Hindlimb muscle (tissue), 1 donor: ENCODE results near the gene EXT2. TPM values are rescaled to one million over a fixed set of nuclear protein-coding genes. Genes with fewer than 3 reads are reported as not detected.

Experiments used
- DNase-seq: peaks from one replicate; pipeline ENCODE4 v3.0.0-alpha.2; 2013
- polyA plus RNA-seq: library from polyadenylated mRNA; unstranded; fragments of 120-200 nt; gene quantifications from one replicate; pipeline ENCODE4 v1.2.1, GENCODE V29; 2013; ENCODE audit not compliant: insufficient read length

The EXT2 gene
- polyA plus RNA-seq, 1 donor, result 50.3 TPM

GRCh38 chr11:44207292-44207691, 111.8 kb downstream of the EXT2 start:
- no peak for DNase-seq

DNA sequence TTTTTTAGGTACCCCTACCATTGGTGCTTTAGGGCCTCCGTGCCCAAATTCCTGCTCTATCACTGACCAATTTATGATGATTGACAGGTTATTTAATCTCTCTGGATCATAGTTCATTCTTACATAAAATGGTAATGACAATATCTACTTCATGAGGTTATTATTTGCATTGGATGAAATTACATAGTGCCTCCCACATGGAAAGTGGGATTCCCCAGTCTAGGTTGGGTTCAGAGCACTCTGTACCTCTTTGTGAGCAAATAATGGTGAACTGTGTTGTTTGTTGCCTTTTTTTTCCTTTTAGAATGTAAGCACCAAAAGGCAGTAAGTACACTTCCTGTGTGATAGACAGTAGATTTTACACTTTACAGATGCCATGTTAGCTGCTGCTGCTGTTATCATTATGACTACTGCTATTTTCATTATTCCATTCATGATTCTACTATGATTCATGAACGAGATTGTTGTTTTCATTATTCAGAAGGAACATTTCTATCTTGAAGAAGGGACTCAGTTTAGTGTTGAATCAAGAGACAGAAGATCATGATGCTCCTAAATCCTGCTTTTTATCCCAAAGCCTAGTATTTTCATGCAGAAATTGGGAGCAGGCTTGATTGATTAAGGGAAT, 113.6 kb downstream of the EXT2 start:
- DNase-seq, result no peak

- no peak for DNase-seq
These were observed 116.7 kb downstream of the EXT2 start for GRCh38 chr11:44212128-44212527.

DNA sequence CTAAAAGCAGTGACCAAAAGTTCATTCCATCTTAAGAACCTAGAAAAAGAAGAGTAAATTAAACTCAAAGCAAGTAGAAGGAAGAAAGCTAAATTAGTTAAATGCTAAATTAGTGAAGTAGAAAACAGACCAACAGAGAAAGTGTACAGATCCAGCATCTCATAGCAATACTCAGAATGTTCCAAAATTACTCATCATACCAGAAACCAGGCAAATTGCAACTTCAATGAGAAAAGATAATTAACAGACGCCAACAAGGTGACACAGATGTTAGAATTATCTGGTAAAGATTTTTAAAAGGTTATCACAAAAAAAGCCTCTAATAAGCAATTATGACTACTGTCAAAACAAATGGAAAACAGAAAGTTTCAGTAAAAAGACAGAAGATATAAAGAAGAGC, 117.7 kb downstream of the EXT2 start:
- DNase-seq, result no peak

DNA sequence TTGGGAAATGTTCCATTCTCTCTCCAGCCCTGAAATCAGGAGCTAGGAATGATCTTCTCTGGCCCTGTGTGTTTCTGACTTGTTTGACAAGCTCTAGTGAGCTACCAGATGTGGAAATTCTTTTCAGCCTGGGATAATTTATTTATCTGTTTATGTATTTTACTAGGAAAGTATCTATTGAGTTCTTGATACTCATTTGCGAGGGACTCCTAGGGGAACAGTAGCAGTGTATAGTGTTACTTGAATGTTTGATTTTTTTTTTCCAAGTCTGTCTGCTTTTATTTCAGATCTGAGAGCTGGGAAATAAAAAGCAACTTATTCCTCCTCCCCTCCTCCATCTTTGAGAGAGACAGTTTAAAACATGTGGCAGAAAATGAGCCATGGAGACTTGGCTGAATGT, 122.0 kb downstream of the EXT2 start:
- no peak for DNase-seq

GRCh38 chr11:44219830-44220796, 124.6 kb downstream of the EXT2 start:
- DNase-seq, result no peak

DNA sequence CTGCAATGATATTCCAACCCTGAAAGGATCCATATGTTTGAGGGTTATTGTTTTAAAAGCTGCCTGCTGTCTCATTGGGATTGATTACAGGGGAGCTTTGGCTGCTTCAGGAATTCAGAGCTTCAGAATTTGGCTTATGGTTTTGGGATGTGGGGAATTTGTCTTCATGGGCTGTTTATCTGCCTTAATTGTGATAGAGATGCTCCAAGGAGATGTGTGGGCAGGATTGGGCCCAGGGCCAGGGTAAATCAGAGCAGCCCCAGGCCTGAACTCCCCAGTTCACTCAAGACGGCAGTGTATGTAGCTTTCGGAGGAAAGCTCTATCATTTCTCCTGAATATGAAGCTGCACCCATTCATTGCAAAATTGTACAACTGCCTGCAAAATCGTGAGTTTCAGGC, 126.0 kb downstream of the EXT2 start:
- DNase-seq, result no peak

GRCh38 chr11:44221992-44222391, 126.5 kb downstream of the EXT2 start:
- DNase-seq, result no peak

- no peak for DNase-seq
These were observed 127.8 kb downstream of the EXT2 start for GRCh38 chr11:44223238-44223637.

DNA sequence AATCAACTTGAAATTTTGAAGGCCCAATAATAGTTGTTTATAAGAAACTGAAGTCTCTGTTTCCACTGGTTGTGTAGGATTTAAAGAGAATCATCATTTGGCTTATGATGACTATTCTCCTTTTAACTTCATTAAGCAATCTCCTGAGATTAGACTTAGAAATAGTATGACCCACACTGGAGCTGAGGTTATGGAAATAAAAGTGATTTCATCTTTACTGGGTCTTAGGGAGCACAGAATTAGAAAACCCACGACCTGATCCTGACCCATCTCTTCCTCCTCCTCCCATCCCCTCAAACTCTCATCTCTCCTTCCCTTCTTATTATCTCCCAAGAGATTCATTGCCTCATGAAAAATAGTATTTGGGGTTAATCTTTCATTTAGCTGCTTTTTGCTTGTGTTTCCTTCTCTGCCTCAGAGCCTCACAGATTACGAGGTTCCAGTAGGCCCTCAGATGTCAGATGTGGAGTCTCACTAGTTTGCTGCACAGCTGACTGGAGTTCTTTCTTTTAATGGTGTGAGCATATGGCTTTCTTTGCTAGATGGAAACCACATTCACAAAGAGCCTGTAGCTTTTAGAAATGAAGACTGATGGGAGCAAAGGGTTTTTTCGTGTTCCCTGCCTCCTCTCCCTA, 129.5 kb downstream of the EXT2 start:
- no peak for DNase-seq

DNA sequence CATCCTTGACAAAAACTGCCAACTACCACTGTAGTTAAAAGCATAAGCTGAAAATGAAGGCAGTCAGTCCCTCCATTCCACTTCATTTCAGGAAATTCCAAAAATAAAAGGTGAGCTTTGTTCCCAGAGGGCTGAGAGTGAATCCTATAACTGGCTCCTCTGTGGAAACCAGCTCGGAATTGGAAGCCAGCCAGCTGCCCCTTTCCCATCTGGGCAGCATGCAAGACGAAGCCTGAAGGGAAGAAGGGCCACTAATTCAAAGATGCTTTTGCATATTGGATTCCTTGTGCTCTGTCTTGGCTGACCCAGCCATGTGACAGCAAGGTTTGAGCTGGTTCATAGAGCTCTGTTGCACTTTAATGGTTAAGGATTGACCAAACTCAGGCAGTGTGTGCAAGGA, 131.0 kb downstream of the EXT2 start:
- no peak for DNase-seq

DNA sequence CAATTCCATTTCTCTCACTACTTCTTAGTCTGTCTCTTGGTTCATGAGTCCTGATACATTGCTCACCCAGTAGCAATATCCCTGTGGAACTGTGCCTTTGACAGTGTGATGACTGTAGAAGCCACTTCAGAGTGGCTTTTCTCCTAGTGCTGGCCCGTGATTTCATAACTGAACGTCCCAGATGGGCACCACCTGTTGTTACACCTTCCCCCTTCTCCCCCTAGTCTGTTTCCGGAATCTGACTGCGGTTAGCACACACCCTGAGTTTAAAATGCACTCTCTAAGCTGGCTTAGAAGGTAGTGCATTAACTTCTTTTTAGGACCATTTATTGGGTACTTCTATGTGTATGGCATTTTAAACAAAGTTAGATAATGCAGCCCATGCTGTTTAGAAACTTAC, 131.5 kb downstream of the EXT2 start:
- DNase-seq, result no peak

DNA sequence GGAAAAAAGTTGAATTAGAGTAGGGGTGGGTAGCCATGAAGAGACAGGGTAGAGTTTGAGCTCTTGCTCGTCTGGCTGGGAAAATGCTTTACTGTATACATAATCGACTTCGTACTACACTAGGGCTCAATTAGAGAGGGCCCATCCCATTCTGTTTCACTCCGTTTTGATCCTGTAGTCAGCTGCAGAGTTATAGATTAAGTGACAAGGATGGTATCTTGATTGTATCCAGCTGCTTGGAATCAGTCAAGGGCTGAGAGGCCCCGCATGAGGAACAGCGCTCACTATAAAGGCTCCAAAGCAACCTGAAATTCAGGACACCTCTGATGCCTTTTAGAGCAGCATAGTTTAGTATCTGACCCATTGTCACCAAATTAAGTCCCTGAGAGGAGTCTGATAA, 132.9 kb downstream of the EXT2 start:
- no peak for DNase-seq

DNA sequence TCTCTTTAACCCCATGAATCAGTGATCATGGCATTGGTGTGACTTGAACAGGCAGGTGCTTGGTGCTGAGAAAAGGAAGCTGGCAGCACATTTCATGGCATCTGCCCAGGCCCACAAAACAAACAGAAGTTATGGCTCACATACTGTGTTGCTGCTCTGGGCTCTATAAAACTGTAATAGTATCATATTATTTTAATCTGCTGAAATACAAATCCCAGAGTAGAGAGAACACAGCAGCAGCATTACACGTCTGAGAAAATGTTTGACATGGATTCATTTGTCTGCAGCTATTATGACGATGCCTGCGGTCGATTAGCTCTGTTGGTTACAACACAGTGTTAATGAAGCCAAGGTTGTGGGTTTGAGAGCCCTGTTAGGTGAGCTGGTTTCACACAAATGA, 133.6 kb downstream of the EXT2 start:
- no peak for DNase-seq

GRCh38 chr11:44229624-44230023, 134.1 kb downstream of the EXT2 start:
- DNase-seq, result no peak

GRCh38 chr11:44235765-44236201, 140.3 kb downstream of the EXT2 start:
- DNase-seq, result no peak

GRCh38 chr11:44236296-44236695, 140.8 kb downstream of the EXT2 start:
- no peak for DNase-seq

GRCh38 chr11:44237156-44237555, 141.7 kb downstream of the EXT2 start:
- no peak for DNase-seq

- no peak for DNase-seq
These were observed 146.4 kb downstream of the EXT2 start for GRCh38 chr11:44241851-44242250.

DNA sequence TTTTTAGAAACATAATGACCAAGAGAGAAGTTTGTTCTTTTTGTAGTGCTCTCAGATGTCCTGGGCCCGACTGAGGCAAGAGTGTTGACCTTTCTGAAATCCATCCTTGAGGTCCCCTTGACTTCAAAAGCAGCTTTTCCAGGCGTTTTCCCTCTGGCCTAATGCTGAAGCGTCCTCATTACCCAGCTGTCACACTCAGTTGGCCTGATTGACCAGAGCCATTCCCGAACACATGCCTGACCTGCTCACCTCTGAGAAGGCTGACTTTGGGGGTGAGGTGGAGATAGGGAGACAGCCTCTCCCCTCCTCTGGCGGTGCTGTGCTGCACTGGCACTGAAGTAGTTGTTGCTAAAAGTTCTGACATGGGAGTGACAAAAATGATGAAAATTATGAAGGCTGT, 147.6 kb downstream of the EXT2 start:
- DNase-seq, result no peak

- no peak for DNase-seq
These were observed 148.3 kb downstream of the EXT2 start for GRCh38 chr11:44243595-44244343.

DNA sequence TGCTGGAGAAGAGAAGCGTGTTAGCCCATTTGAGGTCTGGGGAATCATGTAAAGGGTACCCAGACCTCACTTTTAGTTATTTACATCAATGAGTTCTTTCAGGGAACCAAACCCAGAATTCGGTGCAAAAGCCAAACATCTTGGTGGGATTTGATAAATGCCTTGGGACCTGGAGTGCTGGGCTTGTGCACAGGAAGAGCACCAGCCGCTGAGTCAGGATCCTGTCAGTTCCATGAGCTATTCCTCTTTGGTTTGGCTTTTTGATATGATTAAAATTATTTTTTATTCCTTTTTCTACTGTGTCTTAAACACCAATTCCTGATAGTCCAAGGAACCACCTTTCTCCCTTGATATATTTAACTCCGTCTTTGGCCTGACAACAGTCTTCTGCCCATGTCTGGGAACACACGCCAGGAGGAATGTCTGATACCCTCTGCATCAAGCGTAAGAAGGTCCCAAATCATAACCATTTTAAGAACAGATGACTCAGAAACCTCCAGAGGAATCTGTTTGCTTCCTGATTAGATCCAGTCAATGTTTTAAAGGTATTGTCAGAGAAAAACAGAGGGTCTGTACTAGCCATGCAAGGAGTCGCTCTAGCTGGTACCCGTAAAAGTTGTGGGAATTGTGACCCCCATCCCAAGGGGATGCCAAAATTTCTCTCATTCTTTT, 149.3 kb downstream of the EXT2 start:
- DNase-seq, result no peak
